ENCODE data around the gene HS1BP3. TPM values are rescaled to one million over a fixed set of nuclear protein-coding genes. Genes with fewer than 3 reads are reported as not detected.

The HS1BP3 gene
- total RNA-seq, 1 donor from 2014 or later = 49.9 TPM

GRCh38 chr2:20584399-20585358 lies 66.2 kb downstream of the HS1BP3 start:
- DNase-seq = peak; percentile 94

DNA sequence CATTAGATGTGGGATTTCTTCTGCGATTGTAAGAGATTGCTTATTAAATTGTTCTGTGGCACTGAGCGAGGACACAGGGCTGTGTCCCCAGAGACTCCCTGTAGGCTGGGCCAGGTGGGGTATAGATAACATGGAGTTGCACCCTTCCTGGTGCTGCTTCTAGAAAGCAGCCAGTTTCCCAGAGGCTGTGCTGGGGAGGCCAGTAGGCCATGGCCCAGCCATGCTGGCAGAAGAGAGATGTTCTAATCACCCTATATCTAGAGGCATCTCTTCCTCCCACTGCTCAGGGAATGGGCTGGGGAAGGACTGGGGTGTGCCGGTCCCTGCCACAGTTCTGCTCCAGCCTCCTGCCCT lies 66.9 kb downstream of the HS1BP3 start:
- DNase-seq = no peak

DNA sequence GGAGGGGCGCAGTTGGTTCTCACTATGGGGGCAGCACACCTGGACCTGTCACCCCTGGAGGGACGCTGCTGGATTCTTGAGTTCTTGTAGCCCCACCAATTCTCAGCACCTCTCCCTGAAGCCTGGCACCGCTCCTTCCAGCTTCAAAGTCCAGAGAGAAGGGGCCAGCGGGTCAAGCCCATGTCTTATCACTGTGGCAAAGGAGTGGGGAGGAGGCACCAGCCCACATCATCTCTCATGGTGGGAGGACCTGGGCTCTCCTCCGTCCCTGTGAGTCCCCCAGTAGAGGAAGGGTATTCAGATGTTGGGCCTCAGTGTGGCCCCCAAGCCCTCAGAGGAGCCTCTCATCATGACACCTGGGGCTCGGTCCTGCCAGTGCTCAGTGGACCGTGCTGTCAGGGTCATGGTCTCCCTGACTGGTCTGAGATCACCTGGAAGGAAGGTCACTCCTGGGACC lies 67.4 kb downstream of the HS1BP3 start:
- DNase-seq = no peak

DNA sequence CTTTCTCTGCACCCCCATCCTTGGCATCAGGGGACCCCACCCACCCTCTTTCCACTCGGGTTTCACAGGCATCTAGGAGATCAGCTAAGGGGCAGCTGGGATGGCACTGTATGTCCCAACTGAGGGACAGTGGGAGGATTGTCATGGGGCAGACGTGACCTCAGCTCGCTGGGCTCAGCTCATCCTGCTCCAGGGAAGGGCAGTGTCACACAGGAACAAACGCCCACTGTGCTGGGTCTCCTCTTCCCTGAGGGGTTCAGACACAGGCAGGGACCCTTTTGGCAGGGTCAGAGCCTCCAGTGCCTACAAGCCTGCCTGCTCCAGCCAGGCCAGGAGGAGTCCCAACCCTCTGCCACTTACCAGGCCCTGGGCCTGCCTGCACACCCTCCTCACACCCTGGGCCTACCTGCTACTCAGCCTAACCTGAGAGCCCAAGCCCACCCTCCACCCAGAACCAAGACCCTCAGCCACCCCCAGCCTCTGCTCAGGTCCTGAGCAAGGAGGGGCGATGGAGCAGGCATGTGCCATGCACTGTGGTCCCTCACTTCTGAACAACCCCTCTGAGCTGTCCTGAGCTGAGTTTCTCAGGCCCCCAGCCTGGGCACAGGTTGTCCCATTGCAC lies 68.2 kb downstream of the HS1BP3 start:
- no peak for DNase-seq

GRCh38 chr2:20580690-20581437 lies 70.0 kb downstream of the HS1BP3 start:
- DNase-seq = no peak

DNA sequence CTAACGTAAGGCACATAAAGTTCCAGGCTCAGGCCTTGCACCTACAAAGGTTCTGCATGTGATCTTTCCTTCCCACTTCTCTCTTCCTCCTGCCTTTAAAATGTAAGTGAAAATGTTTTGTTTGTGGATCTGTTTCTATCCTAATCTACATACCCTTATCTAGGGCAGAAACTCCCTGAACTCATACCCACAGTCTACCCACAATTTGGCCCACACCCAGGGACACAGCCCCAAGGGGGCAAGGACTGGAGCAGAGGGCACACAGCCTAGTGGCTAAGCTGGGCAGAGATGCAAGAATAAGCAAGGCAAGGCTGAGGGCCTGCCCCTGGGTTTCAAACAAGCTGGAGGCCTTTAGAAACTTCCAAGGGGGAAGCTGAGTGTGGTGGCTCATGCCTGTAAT lies 71.0 kb downstream of the HS1BP3 start:
- no peak for DNase-seq

GRCh38 chr2:20578895-20579825 lies 71.7 kb downstream of the HS1BP3 start:
- DNase-seq = peak; percentile 100

DNA sequence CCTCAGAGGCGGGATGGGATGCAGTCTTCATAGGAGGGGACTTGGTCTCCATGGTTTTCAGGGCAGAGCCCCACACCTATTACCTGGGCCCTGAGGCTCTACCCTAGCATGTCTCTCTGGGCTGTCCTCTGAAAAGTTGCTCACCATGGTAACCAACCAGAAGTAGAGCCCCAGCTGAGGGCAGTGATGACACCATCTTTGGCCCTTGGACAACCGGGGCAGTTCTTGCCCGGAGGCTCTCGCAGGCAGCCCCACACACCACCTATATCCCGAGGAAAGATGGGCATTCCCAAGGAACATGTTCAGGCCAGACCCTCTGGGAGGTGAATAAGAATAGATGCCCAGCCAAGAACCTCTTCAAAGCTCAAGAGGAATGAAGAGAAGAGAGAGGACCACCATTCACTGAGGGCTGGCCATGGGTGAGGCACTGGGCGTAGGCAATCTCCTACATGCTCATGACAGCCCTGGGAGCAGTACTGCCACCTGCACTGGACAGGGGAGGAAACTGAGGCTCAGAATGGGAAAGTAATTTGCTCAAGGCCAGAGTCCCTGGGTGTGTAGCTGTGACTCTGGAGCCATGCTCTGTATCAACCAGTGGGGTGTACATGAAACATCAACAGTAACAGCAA lies 72.5 kb downstream of the HS1BP3 start:
- DNase-seq = no peak

DNA sequence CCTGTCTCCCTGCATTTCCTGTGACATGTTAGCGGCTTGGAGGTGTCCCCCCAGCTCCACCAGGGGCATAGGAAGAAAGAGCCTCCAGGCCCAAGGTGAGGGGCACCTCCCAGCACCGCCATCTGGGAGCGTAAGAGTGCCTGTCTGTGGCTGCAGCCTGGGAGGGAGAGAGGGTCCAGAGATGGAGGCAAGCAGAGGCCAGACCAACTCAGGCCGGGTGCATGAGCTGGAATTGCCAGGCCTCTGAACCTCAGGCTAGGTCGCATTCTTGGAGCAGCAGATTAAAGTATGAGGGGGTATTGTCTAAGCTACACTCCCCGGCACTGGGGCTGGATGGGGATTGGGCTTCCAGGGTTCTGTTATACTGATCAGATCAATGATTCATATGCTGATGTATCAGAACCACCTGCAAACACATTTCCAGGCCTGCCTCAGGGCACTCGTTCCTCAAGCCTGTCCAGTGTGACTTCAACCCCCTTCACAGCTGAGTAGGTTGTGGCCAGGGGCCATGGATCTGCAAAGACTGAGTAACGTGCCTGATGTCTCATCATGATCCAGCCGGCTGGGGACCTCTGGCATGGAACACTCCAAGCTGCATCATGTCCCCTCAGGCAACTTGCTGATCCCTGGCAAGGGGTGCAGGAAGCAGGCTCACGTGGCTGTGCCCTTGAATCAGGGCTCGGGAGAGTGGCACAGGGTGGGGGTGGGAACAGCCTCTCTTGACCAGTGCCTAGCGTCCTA lies 73.2 kb downstream of the HS1BP3 start:
- DNase-seq = peak; percentile 55

- DNase-seq = peak; percentile 54
Observed at GRCh38 chr2:20576598-20577115, 74.2 kb downstream of the HS1BP3 start.

DNA sequence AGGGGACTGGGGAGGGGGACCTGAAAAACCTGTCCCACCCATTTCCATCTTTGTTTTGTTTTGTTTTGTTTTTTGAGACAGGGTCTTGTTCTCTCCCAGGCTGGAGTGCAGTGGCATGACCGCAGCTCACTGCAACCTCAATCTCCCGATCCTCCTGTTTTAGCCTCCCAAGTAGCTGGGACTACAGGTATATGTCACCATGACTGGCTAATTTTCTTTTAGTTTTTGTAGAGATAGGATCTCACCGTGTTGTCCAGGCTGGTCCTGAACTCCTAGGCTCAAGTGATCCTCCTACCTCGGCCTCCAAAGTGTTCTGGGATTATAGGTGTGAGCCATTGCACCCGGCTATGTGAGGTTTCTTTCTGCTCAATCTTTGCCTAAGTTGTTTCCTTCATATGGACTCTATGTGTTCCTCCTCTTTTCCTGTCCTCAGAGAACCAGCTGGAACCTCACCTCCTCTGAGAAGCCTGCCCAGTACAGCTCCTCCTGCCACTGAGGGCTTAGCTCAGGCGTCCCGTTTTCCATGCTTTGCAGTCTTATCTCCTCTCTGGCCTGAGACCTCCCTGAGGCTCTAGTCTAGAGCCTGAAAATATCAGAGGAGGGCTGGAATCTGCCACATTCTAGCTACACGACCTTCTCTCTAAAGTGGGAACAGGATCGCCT lies 74.8 kb downstream of the HS1BP3 start:
- DNase-seq = no peak

DNA sequence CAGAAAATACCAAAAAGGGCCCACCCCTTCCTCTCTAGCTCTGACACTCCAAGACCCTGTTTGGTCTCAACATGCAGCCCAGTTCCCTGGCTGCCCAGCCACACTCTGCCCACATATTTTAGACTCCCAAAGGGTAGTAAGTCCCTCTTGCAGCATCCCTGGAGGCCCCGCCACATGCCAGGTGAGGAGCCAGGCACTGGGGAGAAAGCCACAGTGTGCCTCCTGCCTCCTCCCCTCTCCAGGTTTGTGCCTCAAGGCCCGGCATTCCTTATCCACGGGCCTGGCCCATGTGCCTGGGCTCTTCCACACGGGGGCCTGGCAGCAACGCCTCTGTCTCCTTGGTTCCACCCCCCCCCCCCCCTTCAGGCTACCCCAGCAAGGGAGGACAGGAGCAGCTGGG lies 75.5 kb downstream of the HS1BP3 start:
- DNase-seq = no peak

GRCh38 chr2:20574930-20575329 lies 76.0 kb downstream of the HS1BP3 start:
- peak; percentile 94 for DNase-seq

DNA sequence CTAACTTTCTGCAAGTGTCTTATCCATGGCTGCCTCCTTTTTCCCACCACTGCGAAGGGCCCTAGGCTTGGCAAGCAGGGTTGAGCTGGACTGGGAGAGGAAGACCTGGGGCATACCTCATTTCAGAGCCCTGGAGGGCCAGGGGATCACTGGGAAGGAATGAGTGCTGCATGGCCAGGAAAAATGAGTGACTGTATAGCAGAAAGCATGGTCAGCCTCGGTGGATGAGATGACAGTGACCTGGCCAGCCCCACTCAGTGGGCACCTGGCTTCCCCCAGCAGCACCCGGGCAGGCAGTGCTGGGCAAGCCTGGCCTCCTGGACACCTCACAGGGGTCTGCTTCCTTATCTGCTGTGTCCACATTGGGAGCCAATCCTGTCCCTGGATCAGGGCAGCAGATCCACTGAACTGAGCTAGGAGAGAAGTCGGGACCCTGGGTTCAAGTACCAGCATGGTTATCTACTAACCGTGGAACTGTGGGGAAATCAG lies 76.4 kb downstream of the HS1BP3 start:
- no peak for DNase-seq

GRCh38 chr2:20573620-20574422 lies 77.1 kb downstream of the HS1BP3 start:
- peak; percentile 89 for DNase-seq

DNA sequence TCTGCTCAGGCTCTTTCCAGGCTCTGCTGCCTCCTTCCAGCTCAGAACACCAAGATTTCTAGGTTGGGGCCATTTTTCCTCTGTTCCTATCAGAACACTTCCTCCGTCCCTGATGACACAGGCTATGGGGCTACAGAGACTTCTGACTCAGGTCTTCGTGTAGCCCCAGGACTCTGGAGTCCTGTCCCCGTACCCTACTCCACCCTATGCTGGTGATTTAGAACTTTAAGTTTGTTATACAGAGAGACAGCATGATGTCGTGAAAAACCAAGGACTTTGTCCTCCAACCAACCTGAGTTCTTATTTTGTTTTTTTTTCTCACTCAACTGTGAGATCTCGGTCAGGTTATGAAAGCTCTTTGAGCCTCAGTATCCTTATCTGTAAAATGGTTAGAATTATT lies 78.7 kb downstream of the HS1BP3 start:
- no peak for DNase-seq

DNA sequence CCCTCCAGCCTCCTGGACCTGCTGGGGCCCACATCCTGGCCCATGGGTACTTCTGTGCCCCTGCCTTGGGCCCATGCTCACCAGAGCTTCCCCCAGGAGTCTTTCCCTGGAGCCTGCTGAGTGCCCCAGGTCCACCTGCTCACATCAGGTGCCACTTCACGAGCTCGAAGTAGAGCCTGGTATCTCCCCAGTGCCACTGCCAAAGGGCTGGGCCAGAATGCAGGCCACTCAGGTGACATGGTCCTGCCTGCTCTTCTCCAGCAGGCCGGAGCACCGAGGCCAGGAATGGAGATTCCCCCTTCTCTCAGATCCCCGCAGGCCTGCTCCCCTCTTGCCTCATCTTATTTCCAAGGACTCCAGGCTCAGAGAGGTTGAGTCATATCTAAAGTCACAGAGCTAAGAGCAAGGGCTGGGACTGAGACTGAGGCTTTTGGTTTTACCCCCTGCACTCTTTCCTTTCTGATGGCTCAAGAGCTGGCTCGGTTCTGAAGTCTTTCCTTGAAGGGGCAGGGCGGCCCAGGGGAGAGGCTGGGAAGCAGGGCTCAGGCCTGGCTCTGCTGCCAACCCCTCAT lies 79.2 kb downstream of the HS1BP3 start:
- DNase-seq = no peak

DNA sequence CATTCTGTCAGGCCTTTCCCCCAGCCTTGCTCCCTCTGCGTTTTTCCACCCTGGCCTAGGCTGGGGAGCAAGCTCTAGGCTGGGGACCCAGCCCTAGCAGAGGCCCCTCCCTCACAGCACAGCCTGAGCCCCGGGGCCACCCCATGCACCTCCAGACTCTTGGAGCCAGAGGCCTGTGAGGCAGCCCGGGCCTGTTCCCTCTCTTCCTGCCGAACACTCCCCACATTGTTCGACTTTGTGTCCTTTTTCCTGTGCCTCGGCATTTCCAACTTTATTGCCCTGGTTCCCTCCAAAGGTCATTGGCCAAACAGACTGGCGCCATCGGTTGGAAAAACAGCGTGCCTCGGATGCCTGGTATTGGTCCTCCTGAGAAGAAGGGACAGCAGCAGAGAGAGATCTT lies 79.7 kb downstream of the HS1BP3 start:
- peak; percentile 49 for DNase-seq

GRCh38 chr2:20570249-20570648 lies 80.6 kb downstream of the HS1BP3 start:
- DNase-seq = no peak

All from dermis blood vessel endothelial cell (primary cell).